T47D (cell line): ENCODE results near the gene NRIP1.
"Not testable (repeated sequence)": the region's sequence is repeated elsewhere in the genome, so short reads cannot be mapped to it uniquely, and the experiment has no call there.

Experiments
- DNase-seq, 2 experiments: peaks; one replicate each; pipeline versions ENCODE4 v3.0.0 to v3.0.0-alpha.2; 2011 to 2012; ENCODE audit warnings: low read depth in 1 of 2, low spot score in 1 of 2
- JUND ChIP-seq: IDR thresholded peaks from 2 replicates; pipeline ENCODE4 v1.6.1; 2012; ENCODE audit warnings: low read depth
- in situ Hi-C: cut with HindIII; loops from 2 replicates; pipeline ENCODE4 v1.10.0; 2016; ENCODE audit warnings: low sequenced_read_pairs, low pct_unique_long_range_greater_than_20kb

NRIP1 gene

GRCh38 chr21:14964621-14965020 lies 100.2 kb downstream of the NRIP1 start:
- in situ Hi-C loops, result no loop called here
- no peak for TF ChIP-seq JUND
- DNase-seq, result no peak

GRCh38 chr21:14962217-14962616 lies 102.6 kb downstream of the NRIP1 start:
- no peak for DNase-seq
- in situ Hi-C loops, result no loop called here
- no peak for TF ChIP-seq JUND

DNA sequence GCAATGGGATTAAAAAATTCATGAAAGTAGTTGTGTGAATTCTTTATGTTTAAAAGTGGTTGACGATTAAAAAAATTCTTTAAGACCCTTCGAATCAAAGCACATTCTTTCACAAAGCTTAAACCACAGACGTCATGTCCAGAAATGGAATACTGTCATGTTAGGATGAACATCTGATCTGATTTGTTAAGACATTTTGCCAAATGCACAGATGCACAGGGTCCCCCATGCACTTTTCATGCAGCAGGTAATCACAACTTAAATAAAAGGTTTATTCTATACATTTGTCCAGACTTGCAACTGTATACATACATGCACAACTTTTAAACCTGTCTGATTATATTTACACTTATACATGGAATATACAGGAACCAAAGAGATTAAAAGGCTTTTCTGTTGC lies 103.3 kb downstream of the NRIP1 start:
- no peak for TF ChIP-seq JUND
- no peak for DNase-seq
- in situ Hi-C loops, result no loop called here

DNA sequence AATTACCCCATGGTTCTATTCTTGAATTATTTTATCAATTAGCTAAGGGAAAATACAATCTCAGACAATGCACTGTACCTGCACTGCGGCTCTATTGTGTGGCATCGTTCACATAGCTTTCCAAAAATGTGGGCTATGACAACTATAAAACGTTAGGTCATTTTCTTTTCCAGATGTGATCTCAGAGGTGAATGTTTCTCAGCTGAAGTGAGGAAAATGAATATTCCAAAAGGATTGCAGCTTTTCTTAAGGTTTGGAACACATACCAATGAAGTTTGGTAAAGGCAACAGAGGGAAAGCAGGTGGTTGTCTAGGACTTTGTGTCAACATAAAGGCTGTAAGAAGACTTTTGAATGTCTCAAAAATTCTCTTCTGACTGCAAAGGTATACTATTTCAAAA lies 105.5 kb downstream of the NRIP1 start:
- DNase-seq, result no peak
- no peak for TF ChIP-seq JUND

GRCh38 chr21:14957836-14958235 lies 107.0 kb downstream of the NRIP1 start:
- no peak for TF ChIP-seq JUND
- in situ Hi-C loops, result no loop called here
- no peak for DNase-seq

More for the DNA sequence above, 105.5 kb downstream of the NRIP1 start:
- in situ Hi-C loops, result no loop called here

DNA sequence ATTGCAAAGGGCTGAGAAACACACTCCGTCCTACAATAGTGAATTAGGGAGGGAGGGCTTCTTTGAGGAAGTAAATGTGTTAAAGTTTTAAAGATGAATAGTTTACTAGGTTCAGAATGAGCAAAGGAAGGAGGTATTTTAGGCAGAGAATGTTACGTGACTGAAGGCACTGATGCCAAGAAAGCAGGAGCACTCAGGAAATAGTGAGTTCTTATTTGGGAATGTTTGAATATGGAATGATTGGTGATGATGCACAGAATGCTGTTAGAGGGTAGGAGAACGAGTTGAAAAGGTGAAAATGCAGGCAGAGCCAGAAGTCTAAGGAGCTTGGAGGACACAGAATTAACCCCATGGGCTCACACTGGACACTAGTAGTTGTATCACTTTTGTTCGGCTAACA lies 108.0 kb downstream of the NRIP1 start:
- TF ChIP-seq JUND, result no peak
- DNase-seq, result no peak
- in situ Hi-C loops, result no loop called here

DNA sequence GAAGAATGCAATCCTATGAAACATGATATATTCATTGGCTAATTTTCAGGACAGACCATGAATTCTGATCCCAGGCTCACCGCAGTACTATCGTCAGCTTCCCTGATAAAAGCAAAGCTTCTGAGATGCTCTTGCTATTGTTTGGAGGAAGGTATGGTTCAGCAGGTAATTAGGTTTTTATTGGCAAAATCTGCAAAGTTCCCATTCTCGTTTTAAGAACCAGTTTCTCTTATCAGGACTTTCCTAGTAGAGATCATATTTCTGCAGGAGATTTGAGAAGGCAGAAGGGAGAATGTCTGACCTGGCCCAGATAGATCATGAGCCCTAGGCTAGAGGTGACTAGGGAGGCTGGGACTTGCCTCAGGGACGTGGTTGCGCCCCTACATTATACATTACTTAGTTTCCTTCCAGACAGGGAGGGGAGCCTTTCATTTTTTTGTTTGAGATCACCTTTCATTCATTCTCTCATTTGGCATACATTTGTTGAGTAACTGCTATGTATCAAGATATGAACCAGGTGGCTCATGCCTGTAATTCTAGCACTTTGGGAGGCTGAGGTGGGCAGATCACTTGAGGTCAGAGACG lies 108.8 kb downstream of the NRIP1 start:
- DNase-seq, result no peak
- in situ Hi-C loops, result no loop called here
- TF ChIP-seq JUND, result no peak

DNA sequence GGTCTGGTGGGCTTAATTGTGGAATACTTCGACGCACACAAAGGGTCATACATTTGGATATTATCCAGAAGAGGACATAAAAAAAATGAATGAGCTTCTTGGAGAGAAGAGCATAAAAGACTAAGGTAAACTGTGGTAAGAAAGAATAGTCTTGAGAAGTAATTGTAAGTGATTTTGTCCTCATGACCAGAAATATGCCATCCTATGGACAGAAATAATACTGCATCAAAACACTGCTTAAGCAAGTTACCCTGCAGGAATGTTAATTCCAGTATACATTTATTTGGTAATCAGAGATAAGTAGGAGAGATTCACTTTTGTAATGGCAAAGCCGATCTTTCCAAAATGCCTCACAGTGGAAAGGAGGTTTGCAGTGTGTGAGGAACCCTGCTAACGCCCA lies 111.9 kb downstream of the NRIP1 start:
- peak in 1 of 2 experiments; percentile 37 for DNase-seq
- in situ Hi-C loops, result no loop called here
- no peak for TF ChIP-seq JUND

- TF ChIP-seq JUND, result no peak
- DNase-seq, result no peak
- in situ Hi-C loops, result no loop called here
These were observed 115.2 kb downstream of the NRIP1 start for GRCh38 chr21:14949603-14950002.

DNA sequence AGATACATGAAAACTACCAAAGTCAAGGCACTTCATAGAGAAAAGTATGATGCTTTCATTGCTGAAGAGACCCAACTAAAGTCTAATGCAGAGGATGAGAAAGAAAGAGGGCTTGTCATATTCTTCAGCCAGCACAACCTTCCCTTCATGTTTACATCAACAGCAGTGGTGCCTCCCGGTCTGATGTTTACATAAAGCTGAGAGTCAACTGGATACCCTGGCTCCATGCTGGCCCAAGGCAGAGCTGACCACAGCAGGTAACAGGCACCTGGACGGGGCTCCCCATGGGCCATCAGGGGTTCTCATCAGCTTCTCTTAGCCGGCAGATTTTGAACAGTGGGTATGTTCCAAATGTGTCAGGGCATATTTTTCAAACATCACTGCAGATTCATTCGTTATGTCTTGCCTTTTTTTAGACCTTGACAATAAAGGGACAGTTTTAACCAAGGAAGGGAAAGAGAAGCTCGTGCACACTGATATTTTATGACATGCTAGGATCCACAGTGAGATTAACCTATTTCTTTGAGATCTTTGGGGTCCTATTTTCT lies 117.1 kb downstream of the NRIP1 start:
- no peak for TF ChIP-seq JUND
- in situ Hi-C loops, result no loop called here
- no peak for DNase-seq

- TF ChIP-seq JUND, result no peak
- no peak for DNase-seq
- in situ Hi-C loops, result no loop called here
These were observed 119.6 kb downstream of the NRIP1 start for GRCh38 chr21:14945176-14945575.

- TF ChIP-seq JUND, result no peak
- in situ Hi-C loops, result no loop called here
- DNase-seq, result no peak
These were observed 121.2 kb downstream of the NRIP1 start for GRCh38 chr21:14943616-14944015.

GRCh38 chr21:14942801-14943490 lies 121.9 kb downstream of the NRIP1 start:
- no peak for TF ChIP-seq JUND
- in situ Hi-C loops, result no loop called here
- no peak for DNase-seq

GRCh38 chr21:14927324-14927723 lies 137.5 kb downstream of the NRIP1 start:
- DNase-seq, in situ Hi-C loops: not testable (repeated sequence)
